ENCODE measurements around the gene KAT8.

Gene KAT8

GRCh38 chr16:31117384-31118222 is at the start of gene KAT8:
KAT8 (plus strand) TSS chr16:31117664; CDS start chr16:31117682, 18 bp downstream.
- Histone ChIP-seq H3K4me3 (ENCODE audit: low read length in 2 of 2) (peak within 1 kb of the TSS; percentile 78 to 84), H3K36me3 (ENCODE audit: control insufficient read depth in 2 of 2, insufficient read depth in 2 of 2, low read length in 2 of 2) (peaks cover 24 to 29% of the 10 kb centered on the region in 2 donors), H3K27ac (ENCODE audit: low read length) (peak within 1 kb of the TSS; percentile 98), H3K9me3 (ENCODE audit: control insufficient read depth in 2 of 2, low read length in 2 of 2) (no peaks in the 10 kb centered on the region), H3K9ac (ENCODE audit: low read length in 2 of 2) (peak within 1 kb of the TSS; percentile 92 to 98), H3K27me3 (ENCODE audit: control insufficient read depth in 1 of 2, insufficient read depth in 2 of 2, low read length in 2 of 2) (no peaks in the 10 kb centered on the region), H3K4me1 (ENCODE audit: control insufficient read depth, insufficient read depth, low read length) (peaks cover 14% of the 10 kb centered on the region)

- Histone ChIP-seq H3K4me3 (ENCODE audit: low read length in 2 of 2) (peak overlapping the region; percentile 98 to 100), H3K9ac (ENCODE audit: low read length in 2 of 2) (peak overlapping the region; percentile 87 to 93), H3K27me3 (ENCODE audit: control insufficient read depth in 1 of 2, insufficient read depth in 2 of 2, low read length in 2 of 2) (no peaks in the 10 kb centered on the region), H3K36me3 (ENCODE audit: control insufficient read depth in 2 of 2, insufficient read depth in 2 of 2, low read length in 2 of 2) (peaks cover 6 to 8% of the 10 kb centered on the region in 2 donors), H3K4me1 (ENCODE audit: control insufficient read depth, insufficient read depth, low read length) (peaks cover 25% of the 10 kb centered on the region), H3K27ac (ENCODE audit: low read length) (peak overlapping the region; percentile 89), H3K9me3 (ENCODE audit: control insufficient read depth in 2 of 2, low read length in 2 of 2) (no peaks in the 10 kb centered on the region)
Observed at GRCh38 chr16:31071861-31072260, 45.6 kb upstream of the KAT8 start.

- H3K36me3 ChIP-seq (ENCODE audit: control insufficient read depth in 2 of 2, insufficient read depth in 2 of 2, low read length in 2 of 2) = peaks cover 14 to 15% of the 10 kb centered on the region in 2 donors
- peak overlapping the region; percentile 98 to 100 for H3K4me3 ChIP-seq (ENCODE audit: low read length in 2 of 2)
- peak overlapping the region; percentile 89 for H3K27ac ChIP-seq (ENCODE audit: low read length)
- no peaks in the 10 kb centered on the region for H3K9me3 ChIP-seq (ENCODE audit: control insufficient read depth in 2 of 2, low read length in 2 of 2)
- H3K4me1 ChIP-seq (ENCODE audit: control insufficient read depth, insufficient read depth, low read length) = peaks cover 25% of the 10 kb centered on the region
- H3K9ac ChIP-seq (ENCODE audit: low read length in 2 of 2) = peak overlapping the region; percentile 87 to 93
- H3K27me3 ChIP-seq (ENCODE audit: control insufficient read depth in 1 of 2, insufficient read depth in 2 of 2, low read length in 2 of 2) = no peaks in the 10 kb centered on the region
Observed at GRCh38 chr16:31072540-31073141, 44.8 kb upstream of the KAT8 start.

- Histone ChIP-seq H3K4me1 (ENCODE audit: control insufficient read depth, insufficient read depth, low read length) (peaks cover 25% of the 10 kb centered on the region), H3K9ac (ENCODE audit: low read length in 2 of 2) (peak overlapping the region; percentile 87 to 93), H3K36me3 (ENCODE audit: control insufficient read depth in 2 of 2, insufficient read depth in 2 of 2, low read length in 2 of 2) (peaks cover 17 to 20% of the 10 kb centered on the region in 2 donors), H3K9me3 (ENCODE audit: control insufficient read depth in 2 of 2, low read length in 2 of 2) (no peaks in the 10 kb centered on the region), H3K4me3 (ENCODE audit: low read length in 2 of 2) (peak overlapping the region; percentile 98 to 100), H3K27me3 (ENCODE audit: control insufficient read depth in 1 of 2, insufficient read depth in 2 of 2, low read length in 2 of 2) (no peaks in the 10 kb centered on the region), H3K27ac (ENCODE audit: low read length) (peak overlapping the region; percentile 89)
Observed at GRCh38 chr16:31073142-31073969, 44.1 kb upstream of the KAT8 start.

- Histone ChIP-seq H3K27me3 (ENCODE audit: control insufficient read depth in 1 of 2, insufficient read depth in 2 of 2, low read length in 2 of 2) (no peaks in the 10 kb centered on the region), H3K4me1 (ENCODE audit: control insufficient read depth, insufficient read depth, low read length) (peaks cover 25% of the 10 kb centered on the region), H3K36me3 (ENCODE audit: control insufficient read depth in 2 of 2, insufficient read depth in 2 of 2, low read length in 2 of 2) (peaks cover 25 to 27% of the 10 kb centered on the region in 2 donors), H3K9ac (ENCODE audit: low read length in 2 of 2) (peak within 1 kb of the TSS; percentile 93), H3K4me3 (ENCODE audit: low read length in 2 of 2) (peak within 1 kb of the TSS; percentile 98 to 100), H3K27ac (ENCODE audit: low read length) (peak within 1 kb of the TSS; percentile 89), H3K9me3 (ENCODE audit: control insufficient read depth in 2 of 2, low read length in 2 of 2) (no peaks in the 10 kb centered on the region)
Observed at GRCh38 chr16:31073970-31074813, 43.3 kb upstream of the KAT8 start, which contains the start of the genes ZNF646 and ZNF668. ZNF646 (plus strand) TSS chr16:31074422; CDS start chr16:31076325, 1,903 bp downstream. ZNF668 (minus strand) TSS chr16:31074240; CDS start chr16:31064459, 9,781 bp downstream.

GRCh38 chr16:31074814-31075183 is 42.7 kb upstream of the KAT8 start:
- peaks cover 26 to 33% of the 10 kb centered on the region in 2 donors for H3K36me3 ChIP-seq (ENCODE audit: control insufficient read depth in 2 of 2, insufficient read depth in 2 of 2, low read length in 2 of 2)
- H3K4me1 ChIP-seq (ENCODE audit: control insufficient read depth, insufficient read depth, low read length) = peaks cover 25% of the 10 kb centered on the region
- H3K9ac ChIP-seq (ENCODE audit: low read length in 2 of 2) = peak overlapping the region; percentile 93
- peak overlapping the region; percentile 89 for H3K27ac ChIP-seq (ENCODE audit: low read length)
- no peaks in the 10 kb centered on the region for H3K27me3 ChIP-seq (ENCODE audit: control insufficient read depth in 1 of 2, insufficient read depth in 2 of 2, low read length in 2 of 2)
- peak overlapping the region; percentile 98 to 100 for H3K4me3 ChIP-seq (ENCODE audit: low read length in 2 of 2)
- no peaks in the 10 kb centered on the region for H3K9me3 ChIP-seq (ENCODE audit: control insufficient read depth in 2 of 2, low read length in 2 of 2)

- H3K27me3 ChIP-seq (ENCODE audit: control insufficient read depth in 1 of 2, insufficient read depth in 2 of 2, low read length in 2 of 2) = no peaks in the 10 kb centered on the region
- H3K9me3 ChIP-seq (ENCODE audit: control insufficient read depth in 2 of 2, low read length in 2 of 2) = no peaks in the 10 kb centered on the region
- no peak overlapping the region for H3K4me3 ChIP-seq (ENCODE audit: low read length in 2 of 2)
- no peak overlapping the region for H3K27ac ChIP-seq (ENCODE audit: low read length)
- peaks cover 36 to 44% of the 10 kb centered on the region in 2 donors for H3K36me3 ChIP-seq (ENCODE audit: control insufficient read depth in 2 of 2, insufficient read depth in 2 of 2, low read length in 2 of 2)
- H3K9ac ChIP-seq (ENCODE audit: low read length in 2 of 2) = no peak overlapping the region
- H3K4me1 ChIP-seq (ENCODE audit: control insufficient read depth, insufficient read depth, low read length) = peaks cover 25% of the 10 kb centered on the region
Observed at GRCh38 chr16:31076319-31076718, 41.1 kb upstream of the KAT8 start.

GRCh38 chr16:31077024-31077423 is 40.4 kb upstream of the KAT8 start:
- H3K36me3 ChIP-seq (ENCODE audit: control insufficient read depth in 2 of 2, insufficient read depth in 2 of 2, low read length in 2 of 2) = peaks cover 36 to 46% of the 10 kb centered on the region in 2 donors

GRCh38 chr16:31077592-31078396 is 39.7 kb upstream of the KAT8 start:
- no peak overlapping the region for H3K9ac ChIP-seq (ENCODE audit: low read length in 2 of 2)
- peaks cover 36 to 50% of the 10 kb centered on the region in 2 donors for H3K36me3 ChIP-seq (ENCODE audit: control insufficient read depth in 2 of 2, insufficient read depth in 2 of 2, low read length in 2 of 2)
- no peaks in the 10 kb centered on the region for H3K27me3 ChIP-seq (ENCODE audit: control insufficient read depth in 1 of 2, insufficient read depth in 2 of 2, low read length in 2 of 2)
- H3K4me3 ChIP-seq (ENCODE audit: low read length in 2 of 2) = no peak overlapping the region
- H3K27ac ChIP-seq (ENCODE audit: low read length) = no peak overlapping the region
- H3K4me1 ChIP-seq (ENCODE audit: control insufficient read depth, insufficient read depth, low read length) = peaks cover 14% of the 10 kb centered on the region
- H3K9me3 ChIP-seq (ENCODE audit: control insufficient read depth in 2 of 2, low read length in 2 of 2) = no peaks in the 10 kb centered on the region

More at GRCh38 chr16:31077024-31077423, 40.4 kb upstream of the KAT8 start:
- Histone ChIP-seq H3K27ac (ENCODE audit: low read length) (no peak overlapping the region), H3K27me3 (ENCODE audit: control insufficient read depth in 1 of 2, insufficient read depth in 2 of 2, low read length in 2 of 2) (no peaks in the 10 kb centered on the region), H3K4me3 (ENCODE audit: low read length in 2 of 2) (no peak overlapping the region), H3K9me3 (ENCODE audit: control insufficient read depth in 2 of 2, low read length in 2 of 2) (no peaks in the 10 kb centered on the region), H3K9ac (ENCODE audit: low read length in 2 of 2) (no peak overlapping the region), H3K4me1 (ENCODE audit: control insufficient read depth, insufficient read depth, low read length) (peaks cover 21% of the 10 kb centered on the region)
